ENCODE results near the gene OPA3. TPM values are rescaled to one million over a fixed set of nuclear protein-coding genes. Genes with fewer than 3 reads are reported as not detected.

Gene OPA3
- polyA plus RNA-seq, 3 donors = 9.7 to 11.1 (median 10.4) TPM

GRCh38 chr19:45607071-45608029, 22.7 kb upstream of the OPA3 start:
- peak in 10 of 11 donors; percentile 61 to 80 (median 74) for DNase-seq (ENCODE audit: extremely low read depth in 1 of 11, low read depth in 9 of 11, low spot score in 4 of 11)

GRCh38 chr19:45601524-45602374, 17.1 kb upstream of the OPA3 start, which contains the start of gene GPR4:
Gene GPR4 (minus strand): TSS chr19:45602212. CDS start chr19:45591866, 10,346 bp downstream.
- DNase-seq (ENCODE audit: extremely low read depth in 1 of 11, low read depth in 9 of 11, low spot score in 4 of 11) = no peak

DNA sequence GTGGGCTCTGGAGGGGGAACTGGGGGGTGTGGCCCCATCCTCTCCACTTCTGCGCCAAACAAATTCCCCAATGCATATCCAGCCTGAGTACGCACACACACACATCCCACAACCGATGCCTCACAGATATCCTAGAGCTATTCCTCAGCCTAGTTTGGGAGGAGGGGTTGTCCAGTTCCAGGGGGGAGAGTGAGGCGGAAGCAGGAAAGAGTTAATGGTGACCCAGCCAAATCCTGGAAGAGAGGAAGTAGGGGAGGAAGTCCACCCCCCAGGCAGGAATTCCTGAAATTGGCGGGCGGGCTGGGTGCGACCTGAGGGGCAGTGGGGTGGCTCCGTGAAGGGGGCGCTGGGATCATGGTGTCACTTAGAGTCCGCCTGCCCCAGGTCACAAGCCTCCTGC, 16.5 kb upstream of the OPA3 start:
- no peak for DNase-seq (ENCODE audit: extremely low read depth in 1 of 11, low read depth in 9 of 11, low spot score in 4 of 11)

DNA sequence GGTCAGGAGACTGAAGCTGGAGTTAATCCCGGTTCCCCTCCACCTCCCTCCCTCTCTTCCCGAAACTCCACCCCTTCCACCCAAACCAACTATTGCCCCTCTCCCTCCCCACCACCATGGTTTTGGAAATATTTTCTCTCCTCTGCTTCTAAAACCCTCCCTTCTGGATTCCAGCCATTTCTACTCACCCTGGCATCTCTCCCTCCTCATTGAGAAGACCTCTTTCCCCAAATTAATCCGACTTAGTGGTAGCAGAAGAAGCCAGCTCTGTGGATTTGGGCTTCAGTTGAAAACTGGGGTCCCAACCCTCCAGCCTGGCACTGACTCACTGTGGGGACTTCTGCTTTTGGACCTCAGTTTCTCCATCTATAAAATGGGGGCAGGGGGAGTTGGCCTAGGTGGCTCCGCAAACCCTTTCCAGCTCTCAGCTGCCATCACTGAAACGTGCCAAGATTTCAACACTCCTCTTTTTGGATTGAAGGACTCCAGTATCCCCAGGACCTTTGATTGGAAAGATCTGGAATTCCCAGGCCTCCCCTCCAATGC, 15.8 kb upstream of the OPA3 start:
- no peak for DNase-seq (ENCODE audit: extremely low read depth in 1 of 11, low read depth in 9 of 11, low spot score in 4 of 11)

GRCh38 chr19:45599286-45599685, 14.7 kb upstream of the OPA3 start:
- DNase-seq (ENCODE audit: extremely low read depth in 1 of 11, low read depth in 9 of 11, low spot score in 4 of 11) = no peak

DNA sequence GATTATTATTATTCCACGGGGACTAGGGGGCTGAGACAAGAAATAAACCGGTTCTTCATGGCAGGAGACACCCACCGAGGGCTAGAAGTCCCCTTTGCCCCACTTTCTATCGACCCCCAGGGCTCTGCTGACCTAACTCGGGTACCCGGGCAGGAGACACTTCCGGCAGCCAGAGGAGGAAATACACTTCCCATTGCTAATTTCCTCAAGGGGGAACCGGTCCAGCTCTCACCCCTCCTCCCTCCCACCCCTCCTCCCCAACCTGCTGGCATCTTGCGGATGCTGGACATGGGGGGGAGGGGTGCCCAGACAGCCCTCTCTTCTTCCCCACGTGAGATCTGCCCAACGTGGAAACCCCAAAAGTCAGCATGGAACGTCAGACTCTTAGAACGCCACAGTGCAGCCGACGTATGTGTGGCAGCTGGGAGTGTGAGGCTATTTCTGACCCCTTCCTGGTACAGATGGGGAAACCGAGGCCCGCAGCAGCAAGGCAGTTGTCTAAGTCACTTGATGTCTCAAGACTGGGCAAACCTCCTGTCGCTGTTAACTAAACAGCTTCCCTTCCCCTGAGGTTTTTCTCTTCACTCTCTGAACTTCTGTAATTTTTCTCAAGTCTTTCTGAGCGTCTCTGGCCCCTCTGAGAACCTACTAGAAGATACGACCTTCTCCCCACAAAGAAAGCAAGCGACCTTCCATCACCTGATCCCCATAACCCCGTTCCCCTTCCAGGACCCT, 13.8 kb upstream of the OPA3 start:
- no peak for DNase-seq (ENCODE audit: extremely low read depth in 1 of 11, low read depth in 9 of 11, low spot score in 4 of 11)

- DNase-seq (ENCODE audit: extremely low read depth in 1 of 11, low read depth in 9 of 11, low spot score in 4 of 11) = no peak
Observed at GRCh38 chr19:45597425-45598111, 13.0 kb upstream of the OPA3 start.

GRCh38 chr19:45595814-45596213, 11.2 kb upstream of the OPA3 start:
- DNase-seq (ENCODE audit: extremely low read depth in 1 of 11, low read depth in 9 of 11, low spot score in 4 of 11) = no peak

- DNase-seq (ENCODE audit: extremely low read depth in 1 of 11, low read depth in 9 of 11, low spot score in 4 of 11) = no peak
Observed at GRCh38 chr19:45593520-45593919, 8.9 kb upstream of the OPA3 start.

- DNase-seq (ENCODE audit: extremely low read depth in 1 of 11, low read depth in 9 of 11, low spot score in 4 of 11) = no peak
Observed at GRCh38 chr19:45592366-45592765, 7.8 kb upstream of the OPA3 start.

DNA sequence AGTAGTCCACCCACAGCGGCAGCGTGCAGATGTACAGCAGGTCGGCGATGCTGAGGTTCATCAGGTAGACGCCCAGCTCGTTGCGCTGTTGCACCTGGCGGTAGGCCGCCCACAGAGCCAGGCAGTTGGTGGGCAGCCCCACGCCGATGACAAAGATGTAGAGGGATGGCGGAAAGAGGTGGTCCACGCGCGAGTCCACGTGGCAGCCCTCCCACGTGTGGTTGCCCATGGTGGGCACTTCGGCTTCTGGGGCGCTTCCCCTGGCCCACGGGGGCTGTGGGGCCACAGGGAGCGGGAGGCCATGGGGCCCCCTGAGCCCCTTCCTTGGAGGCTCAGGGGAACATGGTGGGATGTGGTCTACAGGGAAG, 7.0 kb upstream of the OPA3 start:
- DNase-seq (ENCODE audit: extremely low read depth in 1 of 11, low read depth in 9 of 11, low spot score in 4 of 11) = no peak

DNA sequence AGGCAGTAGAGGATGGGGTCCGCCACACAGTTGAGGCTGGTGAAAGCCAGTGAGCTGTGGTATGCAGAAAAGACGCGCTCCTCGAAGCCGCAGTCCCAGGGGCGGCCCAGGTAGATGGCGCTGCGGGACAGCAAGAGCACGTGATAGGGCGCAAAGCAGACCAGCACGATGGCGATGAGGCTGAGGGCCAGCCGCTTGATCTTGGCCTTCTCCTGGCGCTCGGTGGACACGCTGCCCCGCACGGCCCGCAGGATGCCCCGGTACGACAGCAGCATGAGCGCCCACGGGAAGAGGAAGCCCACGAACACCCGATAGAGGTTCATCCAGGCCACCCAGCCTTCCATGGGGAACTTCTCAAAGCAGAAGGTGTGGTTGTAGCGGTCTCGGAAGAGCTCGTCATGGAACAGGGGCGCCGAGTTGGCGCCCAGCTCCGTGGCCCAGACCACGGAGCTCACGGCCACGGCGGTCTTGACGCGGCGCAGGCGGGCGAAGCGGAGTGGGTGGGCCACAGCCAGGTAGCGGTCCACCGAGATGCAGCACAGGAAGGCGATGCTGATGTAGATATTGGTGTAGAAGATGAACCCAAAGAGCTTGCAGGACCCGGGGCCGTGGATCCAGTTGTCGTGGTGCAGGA, 6.5 kb upstream of the OPA3 start:
- DNase-seq (ENCODE audit: extremely low read depth in 1 of 11, low read depth in 9 of 11, low spot score in 4 of 11) = peak in 1 of 11 donors; percentile 37

DNA sequence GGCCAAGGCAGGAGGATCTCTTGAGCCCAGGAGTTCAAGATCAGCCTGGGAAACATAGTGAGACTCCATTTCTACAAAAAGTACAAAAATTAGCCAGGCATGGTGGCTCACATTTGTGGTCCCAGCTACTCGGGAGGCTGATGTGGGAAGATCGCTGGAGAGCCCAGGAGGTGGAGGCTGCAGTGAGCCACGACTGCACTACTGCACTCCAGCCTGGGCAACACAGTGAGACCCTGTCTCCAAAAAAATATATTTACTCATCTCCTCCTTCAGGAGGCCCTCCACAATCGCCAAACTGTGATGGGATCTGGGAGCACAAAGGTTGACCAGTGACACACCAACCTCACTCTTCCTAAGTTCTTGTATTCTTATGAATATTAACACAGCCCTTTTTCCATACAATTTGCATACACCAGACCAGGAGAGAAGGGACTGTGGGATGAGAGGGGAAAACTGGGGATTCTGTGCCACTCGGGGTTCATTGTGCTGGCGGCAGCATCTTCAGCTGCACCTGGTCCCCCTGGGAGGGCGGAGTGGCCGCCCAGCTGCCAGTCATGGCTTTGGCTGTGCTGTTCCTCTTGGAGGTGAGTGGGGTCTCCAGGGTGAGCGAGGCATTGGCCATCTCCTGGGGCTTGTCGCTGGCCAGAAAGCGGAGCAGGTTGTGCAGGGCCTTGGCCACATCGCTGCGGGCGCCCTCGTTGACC, 5.8 kb upstream of the OPA3 start:
- no peak for DNase-seq (ENCODE audit: extremely low read depth in 1 of 11, low read depth in 9 of 11, low spot score in 4 of 11)

DNA sequence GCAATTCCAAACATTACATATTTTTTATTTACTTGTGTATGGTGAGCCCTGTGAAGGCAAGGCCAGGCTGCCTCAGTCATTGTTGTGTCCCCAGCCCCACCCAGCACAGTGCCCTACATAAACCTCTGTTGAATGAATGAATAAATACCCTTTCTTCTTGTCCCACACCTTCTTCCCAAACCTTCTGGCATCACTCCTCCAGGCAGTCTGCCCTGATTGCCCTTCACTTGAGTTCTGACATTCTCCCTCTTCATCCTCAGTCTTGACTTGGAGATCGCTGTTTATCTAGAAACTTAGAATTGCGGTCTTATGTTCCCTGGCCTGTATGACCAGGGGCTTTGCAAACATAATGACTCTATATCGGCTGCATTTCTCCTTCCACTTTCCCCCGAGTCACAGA, 5.2 kb upstream of the OPA3 start:
- no peak for DNase-seq (ENCODE audit: extremely low read depth in 1 of 11, low read depth in 9 of 11, low spot score in 4 of 11)

- DNase-seq (ENCODE audit: extremely low read depth in 1 of 11, low read depth in 9 of 11, low spot score in 4 of 11) = no peak
Observed at GRCh38 chr19:45587873-45588272, 3.3 kb upstream of the OPA3 start.

- no peak for DNase-seq (ENCODE audit: extremely low read depth in 1 of 11, low read depth in 9 of 11, low spot score in 4 of 11)
Observed at GRCh38 chr19:45585158-45585577, 566 bp upstream of the OPA3 start.

DNA sequence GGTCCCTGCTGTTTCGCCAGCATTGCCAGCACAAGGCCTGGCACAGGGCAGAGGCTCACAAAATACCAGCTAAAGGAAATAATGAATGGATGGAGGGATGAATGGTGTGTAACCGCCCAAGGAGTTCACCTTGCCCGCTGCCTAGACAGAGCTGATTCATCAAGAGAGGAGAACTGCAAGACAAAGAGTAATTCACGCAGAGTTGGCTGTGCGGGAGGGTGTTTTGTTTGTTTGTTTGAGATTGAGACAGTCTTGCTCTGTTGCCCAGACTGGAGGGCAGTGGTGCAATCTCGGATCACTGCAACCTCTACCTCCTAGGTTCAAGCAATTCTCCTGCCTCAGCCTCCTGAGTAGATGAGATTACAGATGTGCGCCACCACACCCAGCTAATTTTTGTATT, 3.0 kb downstream of the OPA3 start:
- DNase-seq (ENCODE audit: extremely low read depth in 1 of 11, low read depth in 9 of 11, low spot score in 4 of 11) = no peak
